GM19328 (cell line): Measurements from ENCODE around the gene GRID2.
A peak's percentile ranks its signal among the peaks of the same experiment; 100 is the strongest.
"Not testable (repeated sequence)": the region's sequence is repeated elsewhere in the genome, so short reads cannot be mapped to it uniquely, and the experiment has no call there.

Experiments used
- ATAC-seq: cut with Tn5 transposase; IDR thresholded peaks from one replicate; pipeline ENCODE4 v1.9.1; 2021; ENCODE audit warnings: mild to moderate bottlenecking, moderate library complexity; ENCODE audit not compliant: unreplicated experiment

The GRID2 gene

DNA sequence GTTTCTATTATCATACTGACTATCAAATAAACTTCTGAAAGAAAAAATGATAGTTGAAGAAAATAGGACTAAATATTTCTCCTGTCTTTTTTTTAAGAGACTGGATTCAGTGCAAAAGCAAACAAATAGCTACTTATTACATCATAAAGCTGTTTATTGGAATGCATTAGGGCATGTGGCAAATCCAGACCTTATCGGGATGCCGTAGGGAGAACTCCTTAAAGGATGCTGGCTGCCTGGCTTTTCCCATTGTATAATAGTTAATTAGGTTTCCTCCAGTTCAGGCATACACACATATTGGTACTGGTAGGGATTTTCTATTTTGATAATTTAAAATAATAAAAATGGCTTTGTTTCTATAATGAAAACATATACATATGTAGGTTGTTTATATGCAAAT, 985.5 kb downstream of the GRID2 start:
- no peak for ATAC-seq

DNA sequence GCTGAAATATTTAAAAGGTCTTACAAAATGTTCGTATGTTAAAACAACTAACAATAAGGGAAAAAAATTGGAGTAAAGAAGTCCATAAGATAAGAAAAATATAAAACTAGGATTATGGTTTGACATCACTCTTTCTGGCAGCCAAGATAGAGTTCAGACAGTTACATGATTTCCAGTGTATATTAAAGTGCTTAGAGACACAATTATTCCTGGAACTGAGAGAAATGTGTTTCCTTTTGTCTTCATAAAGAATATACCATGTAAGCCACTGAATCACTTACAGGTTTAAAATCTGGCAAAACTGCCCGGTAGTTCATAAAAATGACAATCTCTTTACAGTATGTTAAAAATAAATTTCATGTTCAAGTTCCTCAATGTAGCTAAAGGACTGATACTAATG, 986.1 kb downstream of the GRID2 start:
- ATAC-seq: no peak

DNA sequence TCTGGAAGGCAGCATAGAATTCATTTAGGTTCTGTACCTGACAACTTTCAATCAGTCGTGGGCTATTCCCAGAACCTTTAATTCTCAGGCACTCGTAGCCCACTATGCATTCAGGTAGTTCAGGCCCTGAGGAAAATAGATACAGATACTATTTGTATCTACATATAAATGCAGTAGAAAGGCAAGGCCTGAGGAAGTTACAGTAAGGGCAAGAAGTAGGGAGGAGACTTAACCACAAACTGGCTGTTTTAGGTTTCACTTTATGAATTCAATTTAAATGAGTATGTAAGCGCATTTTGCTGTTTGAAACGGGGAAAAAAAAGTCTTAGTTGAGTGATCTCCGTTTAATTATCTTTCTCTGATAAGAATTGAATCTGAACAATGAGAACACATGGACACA, 995.4 kb downstream of the GRID2 start:
- ATAC-seq: no peak

DNA sequence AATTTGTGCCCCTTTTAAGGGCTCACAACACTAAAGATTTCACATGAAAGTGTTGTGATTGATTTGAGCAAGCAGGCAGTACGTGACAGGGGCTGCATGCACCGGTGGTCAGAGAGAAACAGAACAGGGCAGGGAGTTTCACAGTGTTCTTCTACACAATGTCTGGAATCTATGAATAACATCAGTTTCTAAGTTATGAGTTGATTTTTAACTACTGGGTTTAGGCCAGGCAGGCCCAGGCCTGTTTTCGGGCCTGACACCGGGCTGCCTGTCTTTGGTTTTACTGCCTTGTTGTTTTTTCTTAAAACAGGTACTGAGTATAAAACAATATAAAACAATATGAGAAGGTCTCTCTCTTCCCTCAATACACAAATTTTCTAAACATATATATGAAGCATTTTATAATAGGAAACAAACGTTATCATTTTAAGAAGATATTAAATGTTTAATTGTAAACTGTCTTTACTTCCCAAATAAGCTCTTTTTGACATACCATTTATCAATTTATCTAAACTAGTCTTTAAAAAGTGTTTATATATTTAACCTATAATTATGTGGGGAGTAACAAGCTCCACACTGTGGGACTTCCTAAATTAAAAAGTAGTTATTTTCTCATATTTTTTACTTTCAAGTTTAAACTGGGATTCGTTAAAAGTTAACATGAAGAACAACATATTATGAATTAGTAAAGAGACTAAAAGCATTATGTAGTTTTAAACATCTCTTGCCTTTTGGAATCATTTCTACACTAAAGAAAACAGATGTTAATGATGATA, 997.2 kb downstream of the GRID2 start:
- not testable (repeated sequence) for ATAC-seq

DNA sequence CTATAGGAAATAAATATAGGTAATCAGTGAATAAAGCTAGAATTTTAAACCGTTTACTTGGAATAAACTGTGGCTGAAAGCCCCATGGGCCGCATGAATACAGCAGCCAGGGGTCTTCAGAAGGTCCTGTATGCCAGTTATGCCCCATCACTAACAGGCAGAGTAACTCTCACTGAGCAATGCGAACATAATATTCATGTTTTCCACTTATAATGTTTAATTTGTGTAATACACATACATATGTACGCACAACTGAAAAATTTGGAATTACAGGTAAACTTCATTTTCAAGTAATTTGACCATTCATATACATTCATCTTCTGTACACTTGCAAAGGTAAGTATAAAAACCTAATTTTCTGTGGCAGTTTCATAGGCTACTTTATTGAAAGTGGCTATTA, 998.5 kb downstream of the GRID2 start:
- no peak for ATAC-seq

DNA sequence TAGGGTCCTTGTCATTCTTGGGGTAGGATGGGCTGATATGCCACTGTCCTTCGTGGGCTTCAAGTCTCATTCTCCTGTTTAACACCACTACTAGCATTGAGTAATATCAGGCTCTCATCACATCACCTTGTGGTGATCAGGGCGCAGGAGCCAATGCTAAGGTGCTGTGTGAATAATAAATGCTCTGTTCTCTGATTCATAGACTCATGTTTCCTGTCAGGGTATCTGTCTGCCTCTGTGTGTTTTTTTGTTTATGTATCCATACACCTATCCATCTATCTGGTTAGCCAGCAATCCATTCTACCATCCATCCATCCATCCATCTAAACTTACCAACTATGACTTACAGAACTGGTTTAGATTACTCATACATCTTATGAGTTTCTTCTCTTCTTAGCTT, 999.7 kb downstream of the GRID2 start:
- ATAC-seq: no peak

DNA sequence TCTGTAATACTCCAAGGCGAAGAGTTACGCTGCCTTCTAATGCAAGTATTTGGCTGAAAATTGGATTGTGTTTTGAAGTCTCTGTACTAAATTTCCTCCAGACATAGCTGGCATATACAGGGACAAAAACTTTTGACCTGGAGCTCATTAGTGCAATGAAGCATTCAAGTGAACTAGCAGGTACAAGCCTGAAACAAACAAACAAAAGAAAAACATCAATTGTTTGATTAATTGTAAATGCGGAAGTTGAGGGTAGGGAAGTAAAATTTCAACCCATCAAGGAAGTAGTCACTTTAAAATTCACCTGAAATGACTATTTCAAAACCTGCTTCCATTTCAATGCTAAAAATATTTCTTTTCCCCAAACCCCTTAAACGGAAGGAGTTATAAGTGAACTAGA, 1008.5 kb downstream of the GRID2 start:
- ATAC-seq: no peak

DNA sequence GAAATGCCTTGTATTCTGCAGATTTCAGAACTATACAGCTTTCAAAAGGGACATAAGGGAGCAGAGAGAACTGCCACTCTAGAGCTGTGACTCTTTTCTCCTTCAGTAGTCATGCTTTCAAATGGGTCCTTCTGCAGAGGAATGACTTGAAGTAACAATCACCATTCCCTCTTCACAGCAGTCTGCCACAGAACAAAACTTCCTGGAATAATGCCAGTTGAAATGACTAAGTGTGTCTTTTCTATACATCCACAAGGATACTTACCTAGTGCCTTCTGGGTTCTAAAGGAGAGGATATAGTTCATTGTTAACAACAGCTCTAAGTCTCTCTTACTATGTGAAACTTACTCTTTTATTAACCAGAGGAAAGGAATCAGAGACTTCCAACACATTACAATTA, 1009.4 kb downstream of the GRID2 start:
- no peak for ATAC-seq

DNA sequence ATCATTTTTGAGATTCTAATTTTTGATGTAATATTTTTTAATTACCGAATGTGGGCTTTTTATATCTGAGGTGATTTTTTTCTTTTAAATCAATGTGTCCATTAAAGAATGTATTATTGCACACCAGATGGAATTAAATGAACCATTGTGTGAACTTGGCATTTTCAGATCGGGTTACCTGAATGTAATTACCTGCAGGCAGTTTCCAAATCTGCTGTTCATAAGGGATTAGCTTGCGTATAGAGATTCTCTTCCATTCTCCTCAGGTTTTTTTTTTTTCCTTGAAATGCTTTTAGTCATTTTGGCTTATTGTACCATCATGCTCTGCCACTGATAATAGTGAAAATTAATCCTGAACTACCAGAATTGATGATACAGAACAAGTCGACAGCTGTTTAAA, 1013.3 kb downstream of the GRID2 start:
- no peak for ATAC-seq

DNA sequence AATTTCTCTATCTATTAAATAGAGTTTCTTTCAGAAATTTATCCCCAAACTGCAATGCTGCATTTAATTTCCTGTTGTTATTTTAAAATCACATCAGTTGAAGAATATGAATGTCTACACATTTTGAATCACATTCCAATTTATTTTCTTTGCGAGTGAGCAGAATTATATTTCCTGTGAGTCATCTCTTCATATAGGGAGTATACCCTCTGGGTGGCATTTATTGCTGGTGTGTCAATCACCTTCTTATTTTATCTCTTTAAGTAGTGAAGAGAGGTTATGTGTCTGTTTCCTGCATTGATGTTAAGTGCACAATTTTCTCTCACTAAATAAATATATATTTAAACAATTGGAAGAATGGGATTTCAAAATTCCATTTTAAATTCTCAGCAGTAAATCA, 1013.8 kb downstream of the GRID2 start:
- no peak for ATAC-seq

DNA sequence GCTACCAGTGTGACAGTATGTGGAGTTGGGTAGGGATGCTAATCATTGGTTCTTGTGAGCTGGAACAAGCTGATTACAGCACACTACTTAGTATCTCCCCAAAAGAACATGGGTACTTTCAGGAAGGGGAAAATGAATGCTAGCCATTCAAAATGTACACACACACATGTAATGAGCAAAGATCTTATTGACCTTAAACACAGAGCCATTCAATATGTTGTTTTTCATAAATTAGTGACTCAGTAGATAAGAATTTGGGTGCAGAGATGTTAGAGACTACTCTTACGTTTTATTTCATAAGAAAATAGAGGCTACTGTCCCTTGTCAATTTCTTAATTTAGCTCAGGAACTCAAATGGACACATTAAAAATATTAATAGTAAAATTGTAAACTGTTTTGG, 1015.3 kb downstream of the GRID2 start:
- no peak for ATAC-seq

DNA sequence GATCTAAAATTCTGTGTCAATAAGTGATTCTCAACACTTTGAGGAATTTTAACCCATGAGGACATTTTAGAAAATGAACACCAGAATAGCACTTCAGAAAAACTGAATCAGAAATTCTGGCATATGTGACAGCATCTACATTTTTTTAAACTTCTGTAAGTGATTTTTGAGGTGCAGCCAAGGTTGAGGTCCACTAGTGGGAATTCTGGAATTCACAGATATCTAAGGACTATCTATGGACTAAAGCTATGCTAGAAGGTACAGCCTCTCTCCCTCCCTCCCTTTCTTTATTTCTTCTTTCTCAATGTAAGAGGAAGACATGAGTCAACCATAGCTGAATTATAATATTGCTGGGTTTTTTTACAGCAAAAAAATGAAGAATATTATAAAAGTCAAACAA, 1016.6 kb downstream of the GRID2 start:
- ATAC-seq: no peak

DNA sequence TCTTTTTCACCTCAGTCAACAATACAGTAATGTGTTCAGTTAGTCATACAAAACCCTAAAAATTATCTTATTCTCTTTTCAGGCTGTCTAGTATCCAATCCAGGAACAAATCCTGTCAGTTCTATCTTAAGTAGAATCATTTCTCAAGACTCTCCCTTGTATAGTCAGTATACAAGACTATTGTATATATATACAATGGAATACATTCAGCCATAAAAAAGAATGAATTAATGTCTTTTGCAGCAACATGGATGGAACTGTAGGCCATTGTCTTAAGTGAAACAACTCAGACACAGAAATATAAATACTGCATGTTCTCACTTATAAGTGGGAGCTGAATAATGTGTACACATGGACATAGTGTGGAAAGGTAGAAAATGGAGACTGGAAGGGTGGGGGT, 1023.6 kb downstream of the GRID2 start:
- ATAC-seq: no peak

DNA sequence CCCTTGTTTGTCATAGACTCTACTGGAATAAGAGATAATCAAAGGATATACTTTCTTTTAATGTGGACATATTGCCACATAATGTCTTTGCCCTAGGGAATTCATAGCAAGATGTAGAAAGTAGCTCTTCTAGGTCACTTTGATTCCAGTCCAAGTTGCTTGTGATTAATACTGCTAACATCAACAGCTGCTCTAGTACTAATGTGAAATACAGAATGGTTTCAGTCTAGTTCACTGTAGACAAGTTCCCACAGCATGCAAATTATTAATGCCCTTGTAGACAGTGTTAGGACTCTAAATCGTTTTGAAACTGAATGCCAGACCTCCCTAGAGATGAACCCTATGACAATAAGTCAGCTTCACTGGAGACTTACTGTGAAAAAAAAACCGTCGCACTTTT, 1030.2 kb downstream of the GRID2 start:
- peak; percentile 92 for ATAC-seq

DNA sequence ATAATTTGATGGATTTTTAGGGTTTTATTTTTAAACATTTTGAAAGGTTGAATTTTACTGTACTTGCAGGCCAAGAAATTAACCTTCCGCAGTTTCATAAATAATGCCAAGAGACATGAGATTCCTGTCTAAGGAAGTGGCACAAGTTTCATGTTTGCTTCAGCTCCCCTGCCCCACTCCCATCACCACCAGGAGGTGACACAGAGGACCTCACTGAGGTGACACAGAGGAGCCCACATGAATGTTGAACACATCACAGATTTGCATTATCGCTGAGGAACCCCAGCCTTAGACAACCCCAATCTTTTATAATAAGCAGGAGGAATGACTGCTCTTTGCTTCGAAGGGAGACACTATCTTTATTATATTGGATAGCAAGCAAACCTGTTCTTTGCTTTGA, 1033.4 kb downstream of the GRID2 start:
- ATAC-seq: no peak

DNA sequence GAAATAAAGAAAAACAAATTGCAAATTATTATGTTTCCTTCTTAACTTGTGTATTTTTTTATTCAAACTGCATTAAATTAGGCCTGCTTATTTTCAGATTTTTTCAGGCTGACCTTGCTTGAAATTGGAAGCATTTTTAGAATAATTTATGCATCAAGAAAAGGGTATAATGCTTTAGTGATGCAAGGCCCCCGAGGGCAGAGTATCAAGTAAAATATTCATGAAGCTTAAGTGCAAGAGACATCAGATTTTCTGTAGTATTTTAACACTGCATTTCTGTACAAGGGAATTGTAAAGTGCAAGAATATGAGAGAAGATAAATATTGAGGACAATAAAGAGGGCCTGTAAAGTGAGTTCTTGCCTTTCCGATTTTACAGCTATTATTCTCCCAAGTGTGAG, 1039.0 kb downstream of the GRID2 start:
- no peak for ATAC-seq

DNA sequence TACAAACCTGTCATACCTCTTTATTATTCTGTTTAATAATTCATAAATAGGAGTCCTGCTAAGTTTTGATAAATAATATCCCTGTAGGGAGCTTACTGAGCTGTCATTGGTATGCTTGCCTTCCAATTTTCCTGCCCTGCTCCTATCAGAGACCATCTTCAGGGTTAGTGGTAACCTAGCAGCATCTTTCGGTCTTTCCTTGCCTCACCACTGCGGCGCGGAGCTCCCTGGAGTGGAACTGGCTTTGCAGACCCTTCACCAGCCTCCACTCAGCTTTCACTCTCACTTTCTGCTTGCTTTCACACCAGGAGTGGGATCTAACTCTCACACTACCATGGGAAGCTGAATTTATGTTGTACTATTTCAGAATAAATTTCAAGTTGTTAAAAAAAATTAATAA, 1043.1 kb downstream of the GRID2 start:
- ATAC-seq: no peak

DNA sequence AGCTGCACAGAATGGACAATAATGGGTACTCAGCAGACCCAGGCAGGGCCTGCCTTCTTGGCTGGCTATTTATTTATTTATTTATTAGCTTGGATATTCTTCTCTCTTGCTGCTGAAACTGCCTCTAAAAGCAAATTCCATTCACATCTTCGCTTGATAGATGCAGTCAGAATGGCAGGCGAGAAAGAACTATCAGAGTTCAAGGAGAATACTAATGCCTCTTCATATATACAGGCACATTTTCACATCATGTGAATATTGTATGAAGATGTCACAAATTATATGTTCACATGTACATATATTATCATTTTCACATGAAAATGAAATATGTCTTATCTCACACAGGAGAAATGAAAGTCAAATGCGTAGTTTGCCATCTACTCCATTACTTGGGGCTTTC, 1045.1 kb downstream of the GRID2 start:
- ATAC-seq: no peak

DNA sequence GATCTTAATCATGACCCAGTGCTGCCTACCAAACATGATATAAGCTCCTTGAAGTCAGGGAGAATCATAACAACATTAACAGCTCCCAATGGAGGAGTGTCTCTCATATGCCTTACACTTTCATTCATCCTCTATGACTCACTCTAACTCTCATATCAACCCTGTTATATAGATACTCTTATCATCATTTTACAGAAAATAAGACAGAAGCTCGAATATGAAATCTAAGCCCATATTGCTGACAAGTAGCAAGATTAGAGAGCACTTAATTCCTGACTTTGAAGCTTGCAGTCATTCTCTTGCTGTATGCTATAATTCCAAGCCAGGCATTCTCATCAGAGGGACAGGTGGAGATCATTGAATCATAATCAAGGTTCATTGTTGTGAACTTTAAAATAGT, 1048.1 kb downstream of the GRID2 start:
- ATAC-seq: no peak

DNA sequence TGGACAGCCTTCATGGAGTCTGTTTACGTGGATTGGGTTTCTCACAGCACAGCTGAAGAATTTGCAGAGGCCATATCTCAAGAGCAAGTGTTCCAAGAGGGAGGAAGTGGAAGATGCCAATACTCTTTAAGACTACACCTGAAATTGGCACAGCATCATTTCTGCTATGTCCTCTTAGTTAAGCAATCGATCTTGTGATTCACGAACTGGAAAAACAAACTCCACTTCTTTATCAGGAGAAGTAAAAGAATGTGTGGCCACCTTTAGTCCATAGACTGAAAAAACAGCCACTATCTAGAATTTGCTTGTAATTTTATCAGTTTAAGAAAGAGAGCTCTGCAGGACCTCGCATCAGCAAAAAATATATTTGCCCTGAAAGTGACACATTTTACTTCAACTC, 1051.6 kb downstream of the GRID2 start:
- ATAC-seq: no peak

DNA sequence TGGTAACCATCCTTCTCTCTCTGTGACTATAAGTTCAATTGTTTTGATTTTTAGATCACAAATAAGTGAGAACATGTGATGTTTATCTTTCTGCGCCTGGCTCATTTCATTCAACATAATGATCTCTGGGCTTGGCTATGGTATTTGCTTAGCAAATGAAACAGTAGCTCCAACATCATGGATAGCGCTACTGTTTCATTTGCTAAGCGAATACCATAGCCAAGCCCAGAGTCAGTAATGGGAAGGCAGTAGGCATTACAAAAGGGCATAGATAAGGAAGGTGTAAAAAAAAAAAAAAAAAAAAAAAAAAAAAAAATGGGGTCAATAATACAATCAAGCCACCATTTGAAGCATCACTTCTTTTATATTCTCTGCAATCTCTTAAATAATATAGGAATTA, 1055.8 kb downstream of the GRID2 start:
- no peak for ATAC-seq

DNA sequence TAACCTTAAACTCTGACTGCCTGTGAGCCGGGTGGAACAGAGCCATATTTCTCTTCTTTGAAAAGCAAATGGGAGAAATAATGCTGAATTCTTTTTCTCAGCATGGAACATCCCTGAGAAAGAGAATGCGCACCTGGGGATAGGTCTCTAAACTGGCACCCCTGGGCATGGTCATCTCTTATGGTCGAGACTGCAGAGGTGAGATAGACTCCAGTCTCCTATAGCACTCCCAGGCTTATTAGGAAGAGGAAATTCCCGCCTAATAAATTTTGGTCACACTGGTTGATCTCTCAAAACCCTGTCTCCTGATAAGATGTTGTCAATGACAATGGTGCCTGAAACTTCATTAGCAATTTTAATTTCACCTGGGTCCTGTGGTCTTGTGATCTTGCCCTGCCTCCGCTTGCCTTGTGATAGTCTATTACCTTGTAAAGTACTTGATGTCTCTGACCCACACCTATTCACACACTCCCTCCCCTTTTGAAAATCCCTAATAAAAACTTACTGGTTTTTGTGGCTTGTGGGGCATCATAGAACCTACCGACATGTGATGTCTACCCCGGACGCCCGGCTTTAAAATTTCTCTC, 1062.5 kb downstream of the GRID2 start:
- ATAC-seq: not testable (repeated sequence)

DNA sequence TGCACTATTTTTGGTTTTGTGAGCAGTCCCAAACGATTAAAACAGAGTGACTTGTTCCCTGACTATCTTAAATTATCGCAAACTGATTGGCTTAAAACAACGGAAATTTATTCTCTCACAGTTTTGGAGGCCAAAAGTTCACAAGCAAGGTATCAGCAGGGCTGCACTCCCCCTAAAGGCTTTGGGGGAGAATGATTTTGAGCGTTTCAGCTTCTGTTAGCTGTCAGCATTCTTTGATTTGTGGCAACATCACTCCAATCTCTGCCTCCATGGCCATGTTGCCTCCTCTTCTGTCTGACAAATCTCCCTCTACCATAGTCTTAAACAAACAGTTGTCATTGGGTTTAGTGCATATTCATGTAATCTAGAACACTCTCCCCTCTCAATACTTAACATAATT, 1065.2 kb downstream of the GRID2 start:
- no peak for ATAC-seq
